SK-N-SH (cell line): Measurements from ENCODE around the gene PER3. TPM values are rescaled to one million over a fixed set of nuclear protein-coding genes. Genes with fewer than 3 reads are reported as not detected.

Experiments
- CTCF ChIA-PET: fragments of 300-600, 350-600 bp; formaldehyde crosslinking; extraction: SDS; loops from one replicate; lab custom pipeline; 2021; lab: Yijun Ruan, JAX
- POLR2A ChIA-PET: fragments of 350-600 bp; sonication (Branson Sonifier 250); formaldehyde crosslinking; extraction: SDS; loops from one replicate; lab custom pipeline; 2020; ENCODE audit warnings: antibody characterized with exemption, inconsistent platforms; lab: Yijun Ruan, JAX
- DNase-seq: peaks from one replicate; pipeline ENCODE4 v3.0.0; 2012
- H2AFZ ChIP-seq: fragments of 200-600 bp; sonication (generic); 2 replicates; pipeline ENCODE4 v1.8.1; 2016; ENCODE audit warnings: antibody characterized with exemption, mild to moderate bottlenecking, low read depth
- H3F3A ChIP-seq: fragments of 200-600 bp; sonication (generic); replicated peaks from 2 replicates; pipeline ENCODE3; 2016; ENCODE audit warnings: antibody characterized with exemption, mild to moderate bottlenecking; ENCODE audit not compliant: insufficient read depth
- H3K27ac ChIP-seq, 2 experiments: fragments of 200-500 bp in 1 of 2; fragments of 200-600 bp in 1 of 2; sonication (Bioruptor generic) in 1 of 2; sonication (generic), shearing (Covaris generic) in 1 of 2; 2 replicates each; pipeline versions ENCODE4 v1.5.1 to v1.6.1; 2014 to 2016; ENCODE audit warnings: low read depth in 2 of 2, inconsistent platforms in 1 of 2, low read length in 1 of 2, mild to moderate bottlenecking in 1 of 2, mixed read lengths in 1 of 2
- H3K27me3 ChIP-seq: fragments of 200-600 bp; sonication (generic), shearing (Covaris generic); 2 replicates; pipeline ENCODE4 v1.6.1; 2016; ENCODE audit warnings: mixed run types; ENCODE audit not compliant: insufficient read depth
- H3K36me3 ChIP-seq, 2 experiments: fragments of 200-500 bp in 1 of 2; fragments of 200-600 bp in 1 of 2; sonication (Bioruptor generic) in 1 of 2; sonication (generic) in 1 of 2; replicated peaks in 1 of 2; 2 replicates each; pipeline versions ENCODE3 to v1.5.1; 2014 to 2016; ENCODE audit warnings: low read length in 1 of 2, mild to moderate bottlenecking in 1 of 2; ENCODE audit not compliant: insufficient read depth in 2 of 2, control insufficient read depth in 1 of 2
- H3K4me1 ChIP-seq, 2 experiments: fragments of 200-500 bp in 1 of 2; fragments of 200-600 bp in 1 of 2; sonication (Bioruptor generic) in 1 of 2; sonication (generic), shearing (Covaris generic) in 1 of 2; 2 replicates each; pipeline versions ENCODE4 v1.5.1 to v1.6.1; 2014 to 2016; ENCODE audit warnings: low read depth in 1 of 2, low read length in 1 of 2, mixed run types in 1 of 2; ENCODE audit not compliant: insufficient read depth in 2 of 2, control insufficient read depth in 1 of 2
- H3K4me2 ChIP-seq: fragments of 200-600 bp; sonication (generic), shearing (Covaris generic); 2 replicates; pipeline ENCODE4 v1.6.1; 2017; ENCODE audit warnings: mixed run types
- H3K4me3 ChIP-seq, 2 experiments: fragments of 200-500 bp in 1 of 2; fragments of 200-600 bp in 1 of 2; sonication (Bioruptor generic) in 1 of 2; sonication (generic), shearing (Covaris generic) in 1 of 2; 2 replicates each; pipeline versions ENCODE4 v1.5.1 to v1.8.1; 2014 to 2016; ENCODE audit warnings: low read depth in 2 of 2, inconsistent platforms in 1 of 2, low read length in 1 of 2, mild to moderate bottlenecking in 1 of 2, mixed read lengths in 1 of 2, moderate library complexity in 1 of 2
- H3K79me2 ChIP-seq: fragments of 200-600 bp; sonication (generic); 2 replicates; pipeline ENCODE4 v1.8.1; 2017; ENCODE audit warnings: mild to moderate bottlenecking; ENCODE audit not compliant: insufficient read depth
- H3K9ac ChIP-seq: fragments of 200-600 bp; sonication (generic); 2 replicates; pipeline ENCODE4 v1.6.1; 2017; ENCODE audit warnings: mixed run types
- H3K9me2 ChIP-seq: fragments of 200-600 bp; sonication (generic); 2 replicates; pipeline ENCODE4 v1.6.1; 2017; ENCODE audit warnings: mixed run types
- H3K9me3 ChIP-seq: fragments of 200-600 bp; sonication (generic); 2 replicates; pipeline ENCODE4 v1.6.1; 2017; ENCODE audit warnings: mixed run types, mild to moderate bottlenecking, moderate library complexity
- H4K20me1 ChIP-seq: fragments of 200-600 bp; sonication (generic); 2 replicates; pipeline ENCODE4 v1.6.1; 2017; ENCODE audit warnings: mild to moderate bottlenecking, mixed run types; ENCODE audit not compliant: insufficient read depth
- CHD2 ChIP-seq: fragments of 150-350 bp; IDR thresholded peaks from 2 replicates; pipeline ENCODE4 v1.6.1; 2018; ENCODE audit warnings: low read length; ENCODE audit not compliant: partially characterized antibody
- ELF1 ChIP-seq: IDR thresholded peaks from 2 replicates; pipeline ENCODE4 v1.4.0; 2012
- FOXJ3 ChIP-seq: sonication (generic); formaldehyde crosslinking; IDR thresholded peaks from 2 replicates; pipeline ENCODE4 v1.5.1; 2020; ENCODE audit warnings: mild to moderate bottlenecking, missing genetic modification reagents
- FOXM1 ChIP-seq: IDR thresholded peaks from 2 replicates; pipeline ENCODE4 v1.4.0; 2012; ENCODE audit warnings: low read depth, mild to moderate bottlenecking
- GATA2 ChIP-seq: sonication (generic); formaldehyde crosslinking; IDR thresholded peaks from 2 replicates; pipeline ENCODE4 v1.5.0; 2020; ENCODE audit warnings: mild to moderate bottlenecking, missing genetic modification reagents
- JUND ChIP-seq: IDR thresholded peaks from 2 replicates; pipeline ENCODE4 v1.4.0; 2012
- NRF1 ChIP-seq: IDR thresholded peaks from 2 replicates; pipeline ENCODE4 v1.6.1; 2012; ENCODE audit warnings: low read depth, mild to moderate bottlenecking, low read length
- RAD21 ChIP-seq: IDR thresholded peaks from 2 replicates; pipeline ENCODE4 v1.6.1; 2012; ENCODE audit warnings: mild to moderate bottlenecking, low read length
- RCOR1 ChIP-seq: fragments of 150-350 bp; IDR thresholded peaks from 2 replicates; pipeline ENCODE4 v1.6.1; 2017; ENCODE audit warnings: antibody characterized with exemption, low read length
- RXRA ChIP-seq: IDR thresholded peaks from 2 replicates; pipeline ENCODE4 v1.4.0; 2012; ENCODE audit warnings: low read depth, mild to moderate bottlenecking, borderline replicate concordance
- SIN3A ChIP-seq: IDR thresholded peaks from 2 replicates; pipeline ENCODE4 v1.6.1; 2012; ENCODE audit warnings: low read depth, mild to moderate bottlenecking, low read length, moderate library complexity, borderline replicate concordance
- SMC3 ChIP-seq: IDR thresholded peaks from 2 replicates; pipeline ENCODE4 v1.6.1; 2012; ENCODE audit warnings: low read depth, low read length, improper control_type of control experiment
- TAF1 ChIP-seq: IDR thresholded peaks from 2 replicates; pipeline ENCODE4 v1.6.1; 2012; ENCODE audit warnings: low read depth, mild to moderate bottlenecking, low read length, moderate library complexity, borderline replicate concordance
- TCF12 ChIP-seq: IDR thresholded peaks from 2 replicates; pipeline ENCODE4 v1.4.0; 2012
- TEAD4 ChIP-seq: IDR thresholded peaks from 2 replicates; pipeline ENCODE4 v1.4.0; 2012; ENCODE audit warnings: mild to moderate bottlenecking, borderline replicate concordance; ENCODE audit not compliant: insufficient read depth
- YY1 ChIP-seq: IDR thresholded peaks from 2 replicates; pipeline ENCODE4 v1.4.0; 2012; ENCODE audit warnings: low read depth, mild to moderate bottlenecking
- WGBS: methylation state at CpG from one replicate; pipeline ENCODE4 v1.1.6; 2017; ENCODE audit warnings: low lambda C conversion rate; 5-methylcytosine and 5-hydroxymethylcytosine counted together
- polyA plus RNA-seq, 3 experiments: library from polyadenylated mRNA; depleted of rRNA; stranded (reverse); fragments of >200 nt; gene quantifications; 2 replicates each; pipeline ENCODE4 v1.2.3, GENCODE V29; 2012
- TF ChIP-seq, protein P1 (sequence below): IDR thresholded peaks from 2 replicates; pipeline ENCODE4 v1.4.0; 2012; ENCODE audit warnings: low read depth, borderline replicate concordance
- TF ChIP-seq, protein P2 (sequence below): IDR thresholded peaks from 2 replicates; pipeline ENCODE4; 2012
- TF ChIP-seq, protein P3 (sequence below): fragments of 150-350 bp; IDR thresholded peaks from 2 replicates; pipeline ENCODE4 v1.6.1; 2016; ENCODE audit warnings: mild to moderate bottlenecking, low read depth, low read length

The PER3 gene
- polyA plus RNA-seq, 1 of the 3 experiments (the other 2 are of a cell fraction), result 6.0 TPM

DNA sequence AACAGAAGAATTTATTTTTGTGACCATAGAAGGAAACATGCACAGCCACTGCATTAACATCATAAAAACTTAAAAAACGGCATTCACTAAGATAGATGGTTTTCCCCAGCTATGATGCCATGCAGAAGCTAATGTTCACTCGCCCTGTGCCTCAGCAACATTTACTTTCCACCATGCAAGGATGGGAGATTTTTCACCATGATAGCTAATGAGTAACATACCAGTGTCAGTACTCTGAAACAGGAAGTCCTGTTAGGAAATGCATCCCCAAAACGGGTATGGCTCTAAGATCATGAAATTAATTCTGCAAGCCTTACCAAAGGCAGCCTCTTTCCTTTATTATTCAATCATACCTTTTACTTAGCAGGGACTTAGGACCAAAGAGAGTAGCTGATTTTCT lies 30.4 kb upstream of the PER3 start:
- peak; percentile 38 for DNase-seq
- WGBS, result 44% methylated on average over 3 of the region's 3 CpGs
- POLR2A ChIA-PET, result interaction anchor here (1.2 to 5.4 kb wide), 2 partner anchors 72 to 85 kb away, joined by 3 to 66 read pairs; no protein-coding TSS in a partner anchor
- no peak overlapping the region for H3K9ac ChIP-seq
- H3K27ac ChIP-seq, result peak overlapping the region in 1 of 2 experiments; percentile 69; a peak in 2 of 4 replicates
- CTCF ChIA-PET, result interaction anchor here (0.6 to 20.9 kb wide), 26 partner anchors 10 to 669 kb away, joined by 3 to 739 read pairs (median 10); partner anchors contain the start of gene VAMP3
- no peaks in the 10 kb centered on the region for H3K27me3 ChIP-seq
- no peaks in the 10 kb centered on the region for H3K9me2 ChIP-seq
- no peaks in the 10 kb centered on the region for H4K20me1 ChIP-seq
- H3K4me2 ChIP-seq, result no peak overlapping the region
- peaks cover 0 to 2% of the 10 kb centered on the region in 2 experiments for H3K36me3 ChIP-seq
- H2AFZ ChIP-seq, result no peak overlapping the region
- no peaks in the 10 kb centered on the region for H3F3A ChIP-seq
- H3K4me1 ChIP-seq, result peaks cover 0 to 17% of the 10 kb centered on the region in 2 experiments; a peak in 2 of 4 replicates
- H3K4me3 ChIP-seq, result no peak overlapping the region
- no peaks in the 10 kb centered on the region for H3K9me3 ChIP-seq
- H3K79me2 ChIP-seq, result no peaks in the 10 kb centered on the region
- TF ChIP-seq GATA2 (CRISPR knock-in tag) (0 out of 2 replicates have a peak, but pooled peaks have one; percentile 47), SIN3A (no peak), ELF1 (no peak), TEAD4 (no peak), YY1 (no peak), NRF1 (no peak)
- TF ChIP-seq, protein P1, sequence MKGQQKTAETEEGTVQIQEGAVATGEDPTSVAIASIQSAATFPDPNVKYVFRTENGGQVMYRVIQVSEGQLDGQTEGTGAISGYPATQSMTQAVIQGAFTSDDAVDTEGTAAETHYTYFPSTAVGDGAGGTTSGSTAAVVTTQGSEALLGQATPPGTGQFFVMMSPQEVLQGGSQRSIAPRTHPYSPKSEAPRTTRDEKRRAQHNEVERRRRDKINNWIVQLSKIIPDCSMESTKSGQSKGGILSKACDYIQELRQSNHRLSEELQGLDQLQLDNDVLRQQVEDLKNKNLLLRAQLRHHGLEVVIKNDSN, result no peak
- TF ChIP-seq, protein P2, sequence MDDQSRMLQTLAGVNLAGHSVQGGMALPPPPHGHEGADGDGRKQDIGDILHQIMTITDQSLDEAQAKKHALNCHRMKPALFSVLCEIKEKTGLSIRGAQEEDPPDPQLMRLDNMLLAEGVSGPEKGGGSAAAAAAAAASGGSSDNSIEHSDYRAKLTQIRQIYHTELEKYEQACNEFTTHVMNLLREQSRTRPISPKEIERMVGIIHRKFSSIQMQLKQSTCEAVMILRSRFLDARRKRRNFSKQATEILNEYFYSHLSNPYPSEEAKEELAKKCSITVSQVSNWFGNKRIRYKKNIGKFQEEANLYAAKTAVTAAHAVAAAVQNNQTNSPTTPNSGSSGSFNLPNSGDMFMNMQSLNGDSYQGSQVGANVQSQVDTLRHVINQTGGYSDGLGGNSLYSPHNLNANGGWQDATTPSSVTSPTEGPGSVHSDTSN, result no peak

DNA sequence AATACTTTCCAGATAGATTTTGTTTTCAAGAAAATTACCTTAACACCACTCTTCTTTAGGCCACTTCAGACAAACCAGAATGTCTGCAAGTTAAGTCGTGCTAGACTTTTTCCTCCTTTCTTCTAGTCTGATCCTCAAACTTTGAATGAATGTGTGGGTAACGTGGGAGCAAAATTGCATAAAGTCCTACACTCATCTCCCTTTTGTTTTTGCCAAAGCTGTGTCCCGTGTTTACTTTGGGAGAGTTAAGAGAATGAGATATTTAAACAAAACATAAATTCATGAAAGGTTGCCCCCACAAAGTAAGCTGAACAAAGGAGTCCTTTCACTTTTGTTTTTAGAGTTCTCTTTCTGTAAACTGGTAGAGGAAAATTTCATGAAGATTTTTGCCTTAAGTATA lies 29.9 kb upstream of the PER3 start:
- Histone ChIP-seq H3F3A (no peaks in the 10 kb centered on the region), H3K9me3 (no peaks in the 10 kb centered on the region), H3K36me3 (peaks cover 0 to 2% of the 10 kb centered on the region in 2 experiments), H3K79me2 (no peaks in the 10 kb centered on the region), H2AFZ (no peak overlapping the region), H3K4me1 (peaks cover 0 to 17% of the 10 kb centered on the region in 2 experiments; a peak in 2 of 4 replicates), H3K4me3 (no peak overlapping the region), H3K9ac (no peak overlapping the region), H4K20me1 (no peaks in the 10 kb centered on the region), H3K27ac (peak overlapping the region in 1 of 2 experiments; percentile 69; a peak in 2 of 4 replicates), H3K4me2 (no peak overlapping the region)
- CTCF ChIA-PET, result interaction anchor here (2.0 to 20.9 kb wide), 9 partner anchors 11 to 170 kb away, joined by 7 to 739 read pairs (median 19); partner anchors contain the start of gene VAMP3
- DNase-seq, result no peak
- TF ChIP-seq SMC3 (no peak), TAF1 (no peak), TCF12 (no peak), FOXJ3 (CRISPR knock-in tag) (no peak), RXRA (no peak), JUND (no peak), RCOR1 (no peak), FOXM1 (no peak), RAD21 (no peak), CHD2 (no peak), GATA2 (CRISPR knock-in tag) (no peak), TEAD4 (no peak), YY1 (no peak), SIN3A (no peak), ELF1 (no peak), NRF1 (no peak)
- TF ChIP-seq, protein P2, result no peak
- TF ChIP-seq, protein P3, sequence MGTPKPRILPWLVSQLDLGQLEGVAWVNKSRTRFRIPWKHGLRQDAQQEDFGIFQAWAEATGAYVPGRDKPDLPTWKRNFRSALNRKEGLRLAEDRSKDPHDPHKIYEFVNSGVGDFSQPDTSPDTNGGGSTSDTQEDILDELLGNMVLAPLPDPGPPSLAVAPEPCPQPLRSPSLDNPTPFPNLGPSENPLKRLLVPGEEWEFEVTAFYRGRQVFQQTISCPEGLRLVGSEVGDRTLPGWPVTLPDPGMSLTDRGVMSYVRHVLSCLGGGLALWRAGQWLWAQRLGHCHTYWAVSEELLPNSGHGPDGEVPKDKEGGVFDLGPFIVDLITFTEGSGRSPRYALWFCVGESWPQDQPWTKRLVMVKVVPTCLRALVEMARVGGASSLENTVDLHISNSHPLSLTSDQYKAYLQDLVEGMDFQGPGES, result no peak
- TF ChIP-seq, all 33 proteins: peak for 0
- 70% methylated on average over 3 of the region's 3 CpGs for WGBS
- Histone ChIP-seq H3K9me2 (no peaks in the 10 kb centered on the region), H3K27me3 (no peaks in the 10 kb centered on the region)
- POLR2A ChIA-PET, result interaction anchor here (5.4 kb wide), 1 partner anchor 86 kb away, joined by 66 read pairs; no protein-coding TSS in a partner anchor
